Fibroblast of mammary gland (primary cell): ENCODE results near the gene PRAME.

Source experiments
- DNase-seq: peaks from one replicate; pipeline ENCODE4 v3.0.0-alpha.2; 2010; ENCODE audit warnings: low read depth
- H3K4me3 ChIP-seq: 2 replicates; pipeline ENCODE4 v1.5.1; 2011; ENCODE audit warnings: low read depth, mild to moderate bottlenecking, low read length, moderate library complexity; ENCODE audit not compliant: control insufficient read depth
- CTCF ChIP-seq: conservative IDR thresholded peaks from 2 replicates; pipeline ENCODE4 v1.5.1; 2011; ENCODE audit warnings: low read depth, low read length, inconsistent platforms; ENCODE audit not compliant: control insufficient read depth, insufficient read depth

PRAME gene

GRCh38 chr22:22598144-22598543, 39.1 kb upstream of the PRAME start:
- H3K4me3 ChIP-seq = no peak overlapping the region

GRCh38 chr22:22595001-22595835, 36.2 kb upstream of the PRAME start:
- DNase-seq = no peak
- H3K4me3 ChIP-seq = no peak overlapping the region
- no peak for TF ChIP-seq CTCF

More at GRCh38 chr22:22598144-22598543, 39.1 kb upstream of the PRAME start:
- no peak for TF ChIP-seq CTCF
- DNase-seq = no peak

- DNase-seq = peak; percentile 62
- H3K4me3 ChIP-seq = no peak overlapping the region
- TF ChIP-seq CTCF = peak; percentile 70
Measured at GRCh38 chr22:22593964-22594656, 35.0 kb upstream of the PRAME start.

GRCh38 chr22:22593250-22593649, 34.2 kb upstream of the PRAME start:
- no peak overlapping the region for H3K4me3 ChIP-seq
- DNase-seq = no peak
- TF ChIP-seq CTCF = no peak

GRCh38 chr22:22591348-22592299, 32.6 kb upstream of the PRAME start:
- H3K4me3 ChIP-seq = no peak overlapping the region
- no peak for TF ChIP-seq CTCF
- DNase-seq = peak; percentile 4
